CD14-positive monocyte (primary cell): ENCODE data around the gene ZNF639. TPM values are rescaled to one million over a fixed set of nuclear protein-coding genes. Genes with fewer than 3 reads are reported as not detected.

Experiments used
- DNase-seq, 3 donors: peaks; one replicate each; pipeline ENCODE4 v3.0.0-alpha.2; 2011 to 2022
- H2AFZ ChIP-seq: 2 replicates; pipeline ENCODE4 v1.6.0; 2012; ENCODE audit warnings: mild to moderate bottlenecking, low read depth, low read length, inconsistent platforms; ENCODE audit not compliant: insufficient read depth, poor library complexity, severe bottlenecking
- H3K27ac ChIP-seq, 2 donors: 1 replicate in 1 of 2; 2 replicates in 1 of 2; pipeline ENCODE4 v1.5.1; 2012 to 2013; ENCODE audit warnings: low read length in 2 of 2, control low read depth in 1 of 2, inconsistent platforms in 1 of 2, low read depth in 1 of 2, mild to moderate bottlenecking in 1 of 2
- H3K27me3 ChIP-seq, 2 donors: one replicate each; pipeline versions ENCODE4 v1.6.0 to v1.6.1; 2011 to 2013; ENCODE audit warnings: low read length in 2 of 2; ENCODE audit not compliant: control insufficient read depth in 2 of 2, insufficient read depth in 2 of 2
- H3K36me3 ChIP-seq, 2 donors: replicated peaks in 1 of 2; 1 replicate in 1 of 2; 2 replicates in 1 of 2; pipeline versions ENCODE4 v1.5.1 to v1.6.1; 2012 to 2013; ENCODE audit warnings: low read length in 2 of 2, control low read depth in 1 of 2, inconsistent platforms in 1 of 2, mild to moderate bottlenecking in 1 of 2; ENCODE audit not compliant: insufficient read depth in 2 of 2, control insufficient read depth in 1 of 2
- H3K4me1 ChIP-seq, 2 donors: 1 replicate in 1 of 2; 2 replicates in 1 of 2; pipeline versions ENCODE4 v1.5.1 to v1.6.1; 2012 to 2013; ENCODE audit warnings: low read length in 2 of 2, control low read depth in 1 of 2, inconsistent platforms in 1 of 2, mild to moderate bottlenecking in 1 of 2, moderate library complexity in 1 of 2; ENCODE audit not compliant: insufficient read depth in 2 of 2, control insufficient read depth in 1 of 2
- H3K4me2 ChIP-seq: replicated peaks from 2 replicates; pipeline ENCODE3; 2012; ENCODE audit warnings: low read length, moderate library complexity, mild to moderate bottlenecking; ENCODE audit not compliant: poor library complexity, severe bottlenecking; ENCODE audit errors: extremely low read depth
- H3K4me3 ChIP-seq, 3 experiments: fragments of 200-600 bp in 1 of 3; sonication (generic) in 1 of 3; replicated peaks in 1 of 3; 1 replicate in 2 of 3; 2 replicates in 1 of 3; pipeline ENCODE4 v1.5.1; 2011 to 2013; ENCODE audit warnings: low read length in 3 of 3, mild to moderate bottlenecking in 3 of 3, control low read depth in 2 of 3, low read depth in 2 of 3, inconsistent platforms in 1 of 3, moderate library complexity in 1 of 3
- H3K79me2 ChIP-seq: 2 replicates; pipeline ENCODE4 v1.6.0; 2012; ENCODE audit warnings: mild to moderate bottlenecking, control low read depth, inconsistent platforms, low read length, moderate library complexity; ENCODE audit not compliant: insufficient read depth
- H3K9ac ChIP-seq: 2 replicates; pipeline ENCODE4 v1.6.0; 2017; ENCODE audit warnings: low read length, mild to moderate bottlenecking; ENCODE audit not compliant: insufficient read depth, poor library complexity, severe bottlenecking
- H3K9me3 ChIP-seq, 2 donors: replicated peaks in 1 of 2; 1 replicate in 1 of 2; 2 replicates in 1 of 2; pipeline versions ENCODE4 v1.5.1 to v1.6.1; 2012 to 2013; ENCODE audit warnings: low read length in 2 of 2, control low read depth in 1 of 2; ENCODE audit not compliant: control insufficient read depth in 1 of 2, insufficient read depth in 1 of 2
- H4K20me1 ChIP-seq: 2 replicates; pipeline ENCODE4 v1.6.0; 2012; ENCODE audit warnings: mild to moderate bottlenecking, low read length, control low read depth, moderate library complexity; ENCODE audit not compliant: insufficient read depth
- H3K27ac Mint-ChIP-seq, 7 donors: one replicate each; pipeline ENCODE4 v1.8.0; 2020; ENCODE audit warnings: mild to moderate bottlenecking in 7 of 7, mixed read lengths in 7 of 7, moderate library complexity in 6 of 7, inconsistent platforms in 2 of 7
- H3K27me3 Mint-ChIP-seq, 3 donors: one replicate each; pipeline ENCODE4 v1.8.0; 2021 to 2022; ENCODE audit warnings: low read depth in 3 of 3, mild to moderate bottlenecking in 3 of 3, mixed read lengths in 3 of 3, moderate library complexity in 3 of 3, inconsistent platforms in 1 of 3
- H3K36me3 Mint-ChIP-seq, 2 donors: one replicate each; pipeline ENCODE4 v1.8.0; 2020; ENCODE audit warnings: mixed read lengths in 2 of 2, inconsistent platforms in 1 of 2, mild to moderate bottlenecking in 1 of 2
- H3K4me1 Mint-ChIP-seq: one replicate; pipeline ENCODE4 v1.8.0; 2020; ENCODE audit warnings: mild to moderate bottlenecking, mixed read lengths
- H3K4me3 Mint-ChIP-seq, 2 donors: one replicate each; pipeline ENCODE4 v1.8.0; 2020; ENCODE audit warnings: mild to moderate bottlenecking in 2 of 2, mixed read lengths in 2 of 2, moderate library complexity in 1 of 2
- H3K9me3 Mint-ChIP-seq, 7 donors: one replicate each; pipeline ENCODE4 v1.8.0; 2020 to 2022; ENCODE audit warnings: mixed read lengths in 7 of 7, mild to moderate bottlenecking in 6 of 7, moderate library complexity in 6 of 7, inconsistent platforms in 2 of 7
- WGBS: methylation state at CpG from one replicate; pipeline ENCODE4 v1.1.5; 2013; ENCODE audit warnings: missing lambda C conversion rate; ENCODE audit not compliant: insufficient coverage; 5-methylcytosine and 5-hydroxymethylcytosine counted together
- intact Hi-C, 2 donors: fragments of 100-400 bp; cut with micrococcal nuclease; formaldehyde crosslinking; loops; one replicate each; pipeline versions ENCODE4 v1.15.0 to v1.15.1; 2023
- polyA plus RNA-seq, 3 donors: library from polyadenylated mRNA; depleted of rRNA in 1 of 3; unstranded in 2 of 3; stranded (reverse) in 1 of 3; fragments of 300-500 nt in 2 of 3; fragments of >200 nt in 1 of 3; fragmentation: Illumina TruSeq in 2 of 3; gene quantifications; 1 replicate in 2 of 3; 2 replicates in 1 of 3; pipeline ENCODE4 v1.2.3, GENCODE V29; 2012 to 2021
- TF ChIP-seq, protein P1 (sequence below): fragments of 200-600 bp; IDR thresholded peaks from one replicate; pipeline ENCODE4 v1.8.0; 2022; ENCODE audit warnings: antibody characterized with exemption, mild to moderate bottlenecking

ZNF639 gene
- polyA plus RNA-seq, 3 donors: 9.4 to 17.9 (median 17.7) TPM

DNA sequence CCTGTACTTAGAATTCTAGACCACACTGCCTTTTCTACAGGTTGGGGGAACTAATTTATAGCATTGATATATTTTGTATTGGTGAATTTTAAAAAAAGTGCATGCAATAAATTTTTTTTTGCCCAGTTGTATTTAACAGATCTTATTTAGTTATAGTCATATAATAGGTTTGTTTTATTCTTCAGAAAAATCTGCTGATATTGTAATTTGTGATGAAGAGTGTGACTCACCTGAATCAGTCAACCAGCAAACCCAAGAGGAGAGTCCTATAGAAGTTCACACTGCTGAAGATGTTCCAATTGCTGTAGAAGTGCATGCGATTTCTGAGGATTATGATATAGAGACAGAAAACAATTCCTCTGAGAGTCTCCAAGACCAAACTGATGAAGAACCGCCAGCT, 10.3 kb downstream of the ZNF639 start:
- H3K79me2 ChIP-seq: no peaks in the 10 kb centered on the region
- peaks cover 50 to 83% of the 10 kb centered on the region in 2 donors for H3K36me3 Mint-ChIP-seq

DNA sequence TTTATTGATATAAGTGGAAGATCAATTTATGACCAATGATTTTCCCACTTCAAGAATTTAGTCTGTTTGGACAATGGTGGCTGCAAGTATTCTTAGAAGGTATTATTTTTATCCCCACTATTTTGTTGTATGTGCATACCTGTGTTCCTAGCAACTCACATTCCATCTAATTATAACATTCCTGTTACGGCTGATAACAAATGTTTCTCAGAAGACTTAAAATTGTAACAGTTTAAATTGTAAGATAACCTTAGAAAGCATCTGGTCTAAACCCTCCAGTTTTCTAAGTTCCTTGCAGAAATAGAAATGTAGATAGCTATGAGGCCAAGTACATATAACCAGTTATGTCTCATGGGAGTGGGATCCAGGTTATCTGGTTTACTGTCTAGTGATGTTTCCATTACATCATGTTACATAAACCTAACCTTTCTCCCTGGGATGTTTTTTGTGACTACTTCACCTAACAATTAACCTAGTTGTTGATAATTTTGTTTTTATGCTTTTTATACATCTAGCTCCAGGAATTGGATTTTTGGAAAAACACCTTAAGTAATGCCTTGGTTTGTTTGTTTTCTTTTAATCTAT, 13.6 kb downstream of the ZNF639 start:
- no peaks in the 10 kb centered on the region for H3K79me2 ChIP-seq
- intact Hi-C loops: no loop called here
- no peak overlapping the region for H2AFZ ChIP-seq
- H3K36me3 Mint-ChIP-seq: peaks cover 31 to 53% of the 10 kb centered on the region in 2 donors
- H3K4me3 ChIP-seq: no peak overlapping the region
- H3K4me2 ChIP-seq: no peak overlapping the region
- peak overlapping the region in 1 of 7 donors; percentile 45 for H3K27ac Mint-ChIP-seq
- H3K9me3 Mint-ChIP-seq: peaks cover 0 to 5% (median 0%) of the 10 kb centered on the region in 7 donors
- peaks cover 28 to 53% of the 10 kb centered on the region in 2 donors for H3K36me3 ChIP-seq
- H3K4me1 Mint-ChIP-seq: no peaks in the 10 kb centered on the region
- H3K9ac ChIP-seq: no peak overlapping the region
- H3K27me3 ChIP-seq: no peaks in the 10 kb centered on the region
- no CpG with 5 or more reads among the region's 1 CpG for WGBS
- H3K27ac ChIP-seq: no peak overlapping the region
- no peak for DNase-seq
- no peaks in the 10 kb centered on the region for H4K20me1 ChIP-seq
- no peaks in the 10 kb centered on the region for H3K27me3 Mint-ChIP-seq
- H3K9me3 ChIP-seq: no peaks in the 10 kb centered on the region
- H3K4me1 ChIP-seq: no peaks in the 10 kb centered on the region
- TF ChIP-seq, protein P1, sequence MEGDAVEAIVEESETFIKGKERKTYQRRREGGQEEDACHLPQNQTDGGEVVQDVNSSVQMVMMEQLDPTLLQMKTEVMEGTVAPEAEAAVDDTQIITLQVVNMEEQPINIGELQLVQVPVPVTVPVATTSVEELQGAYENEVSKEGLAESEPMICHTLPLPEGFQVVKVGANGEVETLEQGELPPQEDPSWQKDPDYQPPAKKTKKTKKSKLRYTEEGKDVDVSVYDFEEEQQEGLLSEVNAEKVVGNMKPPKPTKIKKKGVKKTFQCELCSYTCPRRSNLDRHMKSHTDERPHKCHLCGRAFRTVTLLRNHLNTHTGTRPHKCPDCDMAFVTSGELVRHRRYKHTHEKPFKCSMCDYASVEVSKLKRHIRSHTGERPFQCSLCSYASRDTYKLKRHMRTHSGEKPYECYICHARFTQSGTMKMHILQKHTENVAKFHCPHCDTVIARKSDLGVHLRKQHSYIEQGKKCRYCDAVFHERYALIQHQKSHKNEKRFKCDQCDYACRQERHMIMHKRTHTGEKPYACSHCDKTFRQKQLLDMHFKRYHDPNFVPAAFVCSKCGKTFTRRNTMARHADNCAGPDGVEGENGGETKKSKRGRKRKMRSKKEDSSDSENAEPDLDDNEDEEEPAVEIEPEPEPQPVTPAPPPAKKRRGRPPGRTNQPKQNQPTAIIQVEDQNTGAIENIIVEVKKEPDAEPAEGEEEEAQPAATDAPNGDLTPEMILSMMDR: no peak
- no peak overlapping the region for H3K4me3 Mint-ChIP-seq

More for the DNA sequence above, 10.3 kb downstream of the ZNF639 start:
- H3K4me3 ChIP-seq: no peak overlapping the region
- H3K9ac ChIP-seq: no peak overlapping the region
- Mint-ChIP-seq H3K4me1 (no peaks in the 10 kb centered on the region), H3K27ac (no peak overlapping the region), H3K27me3 (no peaks in the 10 kb centered on the region), H3K4me3 (no peak overlapping the region), H3K9me3 (peaks cover 0 to 2% (median 0%) of the 10 kb centered on the region in 7 donors)
- H3K4me2 ChIP-seq: no peak overlapping the region
- H4K20me1 ChIP-seq: no peaks in the 10 kb centered on the region
- no peaks in the 10 kb centered on the region for H3K27me3 ChIP-seq
- intact Hi-C loops: no loop called here
- no peak for DNase-seq
- 92% methylated on average over 2 of the region's 2 CpGs for WGBS
- H3K9me3 ChIP-seq: no peaks in the 10 kb centered on the region
- H2AFZ ChIP-seq: no peak overlapping the region
- H3K4me1 ChIP-seq: no peaks in the 10 kb centered on the region
- TF ChIP-seq, protein P1: no peak
- H3K27ac ChIP-seq: no peak overlapping the region
- H3K36me3 ChIP-seq: peaks cover 55 to 86% of the 10 kb centered on the region in 2 donors
